ENCODE results near the gene RERE. TPM values are rescaled to one million over a fixed set of nuclear protein-coding genes. Genes with fewer than 3 reads are reported as not detected.

The RERE gene
- total RNA-seq, 3 donors from 2014 or later = 99.5 to 204 (median 174) TPM

GRCh38 chr1:8361198-8361849 lies 456.1 kb downstream of the RERE start:
- TF ChIP-seq CTCF (IDR thresholded peaks at IDR 0.05) = no peak
- no peak for DNase-seq
- H3K4me3 ChIP-seq = no peak overlapping the region
- intact Hi-C loops (cut with DNase I, micrococcal nuclease) = no loop called here
- H3K9me3 ChIP-seq = no peaks in the 10 kb centered on the region
- H3K36me3 ChIP-seq (ENCODE audit: low read depth) = peaks cover 18% of the 10 kb centered on the region
- no peak for ATAC-seq
- H3K4me1 ChIP-seq (ENCODE audit: low read depth) = peaks cover 5% of the 10 kb centered on the region

GRCh38 chr1:8360493-8361197 lies 456.8 kb downstream of the RERE start:
- Histone ChIP-seq H3K4me1 (ENCODE audit: low read depth) (peaks cover 5% of the 10 kb centered on the region), H3K36me3 (ENCODE audit: low read depth) (peaks cover 24% of the 10 kb centered on the region), H3K4me3 (no peak overlapping the region), H3K9me3 (no peaks in the 10 kb centered on the region)
- no peak for TF ChIP-seq CTCF (IDR thresholded peaks at IDR 0.05)
- DNase-seq (no peak), ATAC-seq (no peak)
- intact Hi-C loops (cut with DNase I, micrococcal nuclease) = no loop called here

GRCh38 chr1:8359617-8360481 lies 457.6 kb downstream of the RERE start:
- no peak for TF ChIP-seq CTCF (IDR thresholded peaks at IDR 0.05)
- H3K4me1 ChIP-seq (ENCODE audit: low read depth) = peaks cover 5% of the 10 kb centered on the region
- ATAC-seq = no peak
- no peak for DNase-seq
- intact Hi-C loops (cut with DNase I, micrococcal nuclease) = no loop called here
- peaks cover 28% of the 10 kb centered on the region for H3K36me3 ChIP-seq (ENCODE audit: low read depth)
- H3K4me3 ChIP-seq = no peak overlapping the region
- no peaks in the 10 kb centered on the region for H3K9me3 ChIP-seq

GRCh38 chr1:8358897-8359616 lies 458.4 kb downstream of the RERE start:
- DNase-seq (no peak), ATAC-seq (no peak)
- H3K4me3 ChIP-seq = no peak overlapping the region
- no peaks in the 10 kb centered on the region for H3K4me1 ChIP-seq (ENCODE audit: low read depth)
- H3K36me3 ChIP-seq (ENCODE audit: low read depth) = peaks cover 28% of the 10 kb centered on the region
- no peaks in the 10 kb centered on the region for H3K9me3 ChIP-seq
- intact Hi-C loops (cut with DNase I, micrococcal nuclease) = no loop called here
- no peak for TF ChIP-seq CTCF (IDR thresholded peaks at IDR 0.05)

GRCh38 chr1:8358241-8358896 lies 459.1 kb downstream of the RERE start:
- Histone ChIP-seq H3K36me3 (ENCODE audit: low read depth) (peaks cover 28% of the 10 kb centered on the region), H3K4me1 (ENCODE audit: low read depth) (no peaks in the 10 kb centered on the region), H3K4me3 (no peak overlapping the region), H3K9me3 (no peaks in the 10 kb centered on the region)
- ATAC-seq (no peak), DNase-seq (no peak)
- TF ChIP-seq CTCF (IDR thresholded peaks at IDR 0.05) = no peak
- intact Hi-C loops (cut with DNase I, micrococcal nuclease) = no loop called here

Data from mucosa of descending colon (tissue), 3 donors.